GM21360 (cell line): ENCODE results near the gene CALCA.
"Not testable (repeated sequence)": the region's sequence is repeated elsewhere in the genome, so short reads cannot be mapped to it uniquely, and the experiment has no call there.

Source experiments
- ATAC-seq: cut with Tn5 transposase; IDR thresholded peaks from one replicate; pipeline ENCODE4 v1.9.1; 2021; ENCODE audit warnings: mild to moderate bottlenecking, moderate library complexity; ENCODE audit not compliant: unreplicated experiment

The CALCA gene, protein sequence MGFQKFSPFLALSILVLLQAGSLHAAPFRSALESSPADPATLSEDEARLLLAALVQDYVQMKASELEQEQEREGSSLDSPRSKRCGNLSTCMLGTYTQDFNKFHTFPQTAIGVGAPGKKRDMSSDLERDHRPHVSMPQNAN

DNA sequence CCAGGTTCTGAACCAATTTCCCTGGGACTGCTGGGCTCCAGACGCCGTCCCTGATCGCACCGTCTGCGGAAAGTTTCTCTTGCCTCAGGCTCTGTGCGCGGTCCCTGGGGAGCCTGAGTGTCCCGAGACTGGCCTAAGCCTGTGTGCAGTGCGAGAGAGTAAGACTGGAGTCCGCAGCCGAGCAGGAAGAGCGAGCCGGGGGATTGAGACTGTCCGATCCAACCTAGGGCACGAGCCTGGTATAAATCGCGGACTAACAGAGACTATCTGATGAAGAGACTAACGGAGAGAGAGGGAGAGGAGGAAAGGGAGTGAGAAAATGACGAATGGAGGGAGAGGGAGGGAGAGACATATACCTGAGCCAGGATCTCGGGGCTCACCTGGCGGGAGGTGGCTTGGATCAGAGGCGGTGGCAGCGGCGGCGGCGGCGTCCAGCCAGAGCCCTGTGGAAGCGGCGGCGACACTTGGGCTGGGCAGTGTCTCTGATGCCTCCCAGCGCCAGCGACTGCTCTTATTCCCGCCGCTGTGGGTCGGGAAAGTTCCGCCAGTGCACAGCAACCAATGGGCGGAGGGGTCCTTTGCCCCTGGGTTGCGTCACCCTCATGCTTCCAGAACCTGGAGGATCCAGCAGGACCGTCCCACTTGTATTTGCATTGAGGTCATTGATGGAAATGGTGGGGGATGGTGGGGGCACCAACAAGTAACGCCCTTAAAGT lies at the start of gene CALCA:
Gene CALCA (minus strand): TSS at position 487 of the 716 bp plus-strand sequence. CDS start 1,159 bp downstream, outside the sequence.
- ATAC-seq, result no peak

DNA sequence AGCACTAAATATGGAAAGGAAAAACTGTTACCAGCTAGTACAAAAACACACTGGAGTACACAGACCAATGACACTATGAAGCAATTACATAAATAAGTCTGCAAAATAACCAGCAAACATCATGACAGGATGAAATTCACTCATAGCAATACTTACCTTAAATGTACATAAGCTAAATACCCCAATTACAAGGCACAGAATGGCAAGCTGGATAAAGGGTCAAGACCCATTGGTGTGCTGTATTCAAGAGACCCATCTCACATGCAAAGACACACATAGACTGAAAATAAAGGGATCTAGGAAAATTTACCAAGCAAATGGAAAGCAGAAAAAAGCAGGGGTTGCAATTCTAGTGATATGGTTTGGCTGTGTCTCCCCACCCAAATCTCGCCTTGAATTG lies 44.0 kb upstream of the CALCA start:
- ATAC-seq, result no peak

DNA sequence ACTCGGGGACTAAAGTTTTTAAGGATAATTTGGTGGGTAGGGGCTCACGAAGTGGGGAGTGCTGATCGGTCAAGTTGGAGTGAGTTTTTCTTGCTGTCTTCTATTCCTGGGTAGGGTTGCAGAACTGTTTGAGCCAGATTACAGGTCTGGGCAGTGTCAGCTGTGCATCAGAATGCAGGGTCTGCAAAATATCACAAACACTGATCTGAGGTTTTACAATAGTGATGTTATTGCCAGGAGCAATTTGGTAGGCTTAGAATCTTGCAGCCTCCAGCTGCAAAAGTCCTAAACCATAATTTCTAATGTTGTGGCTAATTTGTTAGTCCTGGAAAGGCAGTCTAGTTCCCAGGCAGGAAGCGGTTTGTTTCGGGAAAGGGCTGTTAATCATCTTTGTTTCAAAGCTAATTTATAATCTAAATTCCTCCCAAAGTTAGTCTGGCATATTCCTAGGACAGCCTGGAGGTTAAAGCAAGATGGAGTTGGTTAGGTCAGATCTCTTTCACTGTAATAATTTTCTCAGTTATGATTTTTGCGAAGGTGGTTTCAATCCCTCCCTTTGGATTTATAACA lies 39.7 kb upstream of the CALCA start:
- no peak for ATAC-seq

DNA sequence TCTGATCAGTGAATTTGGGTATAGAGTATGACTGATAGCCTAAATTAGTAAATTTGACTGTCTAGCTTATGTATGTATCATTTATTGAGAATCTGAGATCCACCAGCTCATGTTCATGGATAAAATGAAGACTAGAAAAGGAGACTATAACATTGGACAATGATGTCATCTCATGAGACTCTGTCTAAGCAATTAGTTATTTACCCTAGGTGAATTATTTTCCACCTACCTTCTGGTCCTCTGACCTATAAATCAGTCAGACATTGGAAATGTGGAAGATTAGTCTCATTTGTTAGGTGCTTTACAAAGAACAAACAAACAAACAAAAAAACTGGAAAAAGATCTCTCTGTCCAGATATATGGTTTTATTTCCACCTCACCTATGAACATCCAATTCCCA lies 38.7 kb upstream of the CALCA start:
- no peak for ATAC-seq

DNA sequence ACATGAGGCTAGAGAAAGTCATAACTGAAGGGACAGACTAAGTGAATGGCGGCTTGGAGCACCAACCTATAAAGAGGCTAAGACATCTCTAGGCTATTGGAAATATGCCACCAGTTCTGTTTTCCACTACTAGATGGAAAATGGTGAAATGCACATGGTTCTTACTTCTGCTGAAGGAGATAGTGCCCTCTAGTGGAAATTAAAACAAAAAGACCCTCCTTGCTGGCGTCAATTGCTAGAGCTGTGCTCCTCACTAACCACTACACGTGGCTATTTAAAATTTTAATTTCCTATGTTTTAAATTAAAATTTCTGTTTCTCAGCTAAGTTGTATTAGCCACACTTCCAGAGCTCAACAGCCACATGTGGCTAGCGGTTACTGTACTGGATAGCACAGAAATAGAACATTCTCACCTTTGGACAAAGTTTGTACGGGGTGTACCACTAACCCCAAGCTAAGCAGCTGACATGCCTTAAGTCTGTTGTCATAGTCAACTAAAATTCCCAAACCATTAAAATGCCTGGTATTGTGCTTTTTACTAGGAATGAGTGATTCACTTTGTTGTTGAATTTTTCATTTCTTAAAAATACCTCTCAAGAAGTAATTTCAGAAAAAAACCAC lies 34.1 kb upstream of the CALCA start:
- no peak for ATAC-seq

DNA sequence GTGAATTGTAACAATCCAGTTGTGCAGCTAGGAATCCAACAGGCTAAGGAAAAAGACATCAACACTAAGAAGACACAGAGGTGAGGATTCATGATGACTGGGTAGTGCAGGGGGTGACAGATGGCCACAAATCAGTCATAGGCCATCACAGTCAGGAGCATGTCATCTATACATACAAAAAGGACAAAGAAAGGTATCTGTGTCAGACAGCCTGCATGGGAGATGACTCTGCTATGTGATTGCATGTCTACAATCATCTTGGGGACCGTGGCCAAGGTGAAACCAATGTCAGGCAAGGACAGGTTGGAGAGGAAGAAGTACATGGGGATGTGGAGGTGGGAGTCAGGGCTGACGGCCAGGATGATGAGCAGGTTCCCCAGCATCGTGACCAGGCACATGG lies 16.0 kb upstream of the CALCA start:
- ATAC-seq, result not testable (repeated sequence)

DNA sequence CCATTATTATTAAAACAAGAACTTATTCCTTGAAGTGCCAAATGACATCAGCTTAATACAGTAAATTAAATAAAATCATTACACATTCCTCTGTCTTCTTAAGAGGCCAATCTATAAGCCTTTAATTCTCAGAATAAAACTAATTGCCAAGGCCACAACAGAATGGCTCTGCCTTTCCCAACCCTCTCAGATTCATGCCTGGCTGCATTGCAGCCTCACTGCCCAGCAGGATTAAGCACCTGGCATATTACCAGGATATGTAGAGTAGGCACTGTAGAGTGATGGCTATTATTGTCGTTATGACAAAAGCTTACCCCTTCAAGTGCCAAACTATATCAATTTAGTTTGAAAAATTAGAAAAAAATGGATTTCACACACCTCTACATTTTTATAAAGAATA lies 9.4 kb upstream of the CALCA start:
- no peak for ATAC-seq

DNA sequence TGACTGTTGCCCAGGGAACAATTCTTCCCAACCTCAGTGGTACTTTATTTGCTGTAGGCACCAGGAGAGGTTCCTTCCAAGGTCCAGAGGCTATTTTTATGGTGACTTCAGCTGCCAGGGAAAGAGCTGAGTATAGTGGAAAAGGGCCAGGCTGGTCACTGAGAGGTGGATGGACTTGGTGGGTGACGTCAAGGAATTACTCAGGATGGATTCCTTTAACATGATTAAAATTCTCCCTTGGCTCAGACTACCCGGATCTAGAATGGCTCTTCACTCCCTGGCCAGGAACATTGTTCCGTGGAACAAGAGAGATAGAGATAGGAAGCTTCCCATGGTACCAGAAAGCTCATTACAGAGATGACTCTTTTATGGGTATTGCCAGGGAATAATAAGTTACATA lies 8.7 kb upstream of the CALCA start:
- no peak for ATAC-seq

DNA sequence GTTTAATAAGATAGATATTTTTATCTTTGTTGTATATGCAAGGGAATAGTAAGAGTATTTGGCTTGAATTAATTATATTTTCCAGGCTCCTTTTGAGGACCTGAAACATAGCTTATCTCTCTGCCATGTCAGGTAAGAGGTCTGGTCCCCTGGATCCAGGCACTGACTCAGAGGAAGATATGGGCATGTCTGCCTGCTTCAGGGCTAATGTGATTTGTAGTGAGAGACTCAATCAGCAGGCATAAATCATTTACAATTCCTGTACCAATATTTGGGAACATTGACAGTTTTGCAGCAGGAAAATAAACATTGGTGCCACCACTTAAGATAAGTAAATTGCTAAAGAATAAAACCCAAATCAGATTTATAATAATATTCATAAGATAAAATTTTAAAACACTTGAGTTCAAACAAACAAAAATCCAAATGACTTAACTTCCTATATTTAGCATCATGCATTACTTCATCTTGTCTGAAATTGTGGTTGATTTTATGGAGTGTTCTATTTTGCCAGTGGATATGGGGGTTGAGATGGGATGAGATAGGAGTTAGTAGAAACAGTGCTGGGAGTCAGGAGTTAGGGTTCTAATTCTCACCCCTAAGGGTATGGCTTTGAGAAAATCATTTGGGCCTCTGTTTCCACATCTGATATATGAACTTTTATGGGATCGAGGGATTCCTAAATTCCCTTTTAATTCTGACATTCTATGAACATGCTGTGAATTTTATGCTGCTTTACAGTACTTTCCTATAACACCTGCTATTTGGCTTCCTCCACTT lies 5.1 kb upstream of the CALCA start:
- ATAC-seq, result no peak

DNA sequence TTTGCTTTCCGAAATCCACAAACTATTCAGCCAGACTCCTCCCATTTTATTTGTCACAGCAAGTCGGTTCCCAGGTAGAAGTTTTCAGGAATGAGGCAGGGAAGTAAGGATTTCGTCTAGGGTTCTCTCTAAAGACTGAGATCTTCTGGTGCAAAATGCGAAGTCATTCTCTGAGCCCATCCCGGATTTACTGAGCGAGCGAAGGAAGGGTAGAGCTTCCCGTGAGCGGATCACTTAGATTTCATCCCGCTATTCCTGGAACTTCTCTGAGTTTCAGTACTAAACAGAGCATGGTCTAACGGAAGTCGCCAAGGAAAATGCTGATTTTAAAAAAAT lies 3.1 kb upstream of the CALCA start:
- no peak for ATAC-seq

DNA sequence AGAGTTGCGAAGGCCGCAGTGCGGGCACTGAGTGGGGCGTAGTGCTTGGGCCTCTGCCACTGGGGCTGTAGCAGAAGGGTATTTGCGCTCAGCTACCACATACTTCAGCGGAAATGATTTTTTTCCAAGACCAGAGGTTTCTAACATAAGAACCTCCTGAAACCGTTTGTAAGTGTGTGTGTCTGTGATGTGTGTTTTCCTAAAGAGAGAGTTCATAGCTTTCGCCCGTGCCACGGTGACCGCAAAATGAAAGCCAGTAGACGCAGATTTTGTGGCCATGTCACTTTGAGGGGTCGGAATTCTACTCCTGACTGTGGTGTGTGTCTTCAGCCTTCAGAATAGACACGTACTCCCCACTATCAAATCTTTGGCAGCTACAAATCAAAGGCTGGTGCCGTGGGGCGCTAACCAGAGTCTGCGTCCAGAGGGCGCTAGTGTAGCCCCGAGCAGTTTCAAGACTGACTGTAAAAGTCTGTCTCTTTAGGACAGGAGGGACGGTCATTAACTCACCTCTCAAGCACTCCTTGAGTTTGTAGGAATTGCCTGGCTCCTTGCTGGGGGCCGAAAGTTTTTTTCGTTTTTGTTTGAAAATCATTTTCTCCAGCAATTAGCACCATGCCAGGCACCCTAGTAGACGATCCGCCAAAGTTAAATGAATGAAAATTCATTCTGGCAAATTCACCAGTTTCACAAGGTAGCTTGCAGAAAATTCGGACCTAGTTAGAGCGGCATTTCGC lies 2.5 kb upstream of the CALCA start:
- ATAC-seq, result peak; percentile 45

DNA sequence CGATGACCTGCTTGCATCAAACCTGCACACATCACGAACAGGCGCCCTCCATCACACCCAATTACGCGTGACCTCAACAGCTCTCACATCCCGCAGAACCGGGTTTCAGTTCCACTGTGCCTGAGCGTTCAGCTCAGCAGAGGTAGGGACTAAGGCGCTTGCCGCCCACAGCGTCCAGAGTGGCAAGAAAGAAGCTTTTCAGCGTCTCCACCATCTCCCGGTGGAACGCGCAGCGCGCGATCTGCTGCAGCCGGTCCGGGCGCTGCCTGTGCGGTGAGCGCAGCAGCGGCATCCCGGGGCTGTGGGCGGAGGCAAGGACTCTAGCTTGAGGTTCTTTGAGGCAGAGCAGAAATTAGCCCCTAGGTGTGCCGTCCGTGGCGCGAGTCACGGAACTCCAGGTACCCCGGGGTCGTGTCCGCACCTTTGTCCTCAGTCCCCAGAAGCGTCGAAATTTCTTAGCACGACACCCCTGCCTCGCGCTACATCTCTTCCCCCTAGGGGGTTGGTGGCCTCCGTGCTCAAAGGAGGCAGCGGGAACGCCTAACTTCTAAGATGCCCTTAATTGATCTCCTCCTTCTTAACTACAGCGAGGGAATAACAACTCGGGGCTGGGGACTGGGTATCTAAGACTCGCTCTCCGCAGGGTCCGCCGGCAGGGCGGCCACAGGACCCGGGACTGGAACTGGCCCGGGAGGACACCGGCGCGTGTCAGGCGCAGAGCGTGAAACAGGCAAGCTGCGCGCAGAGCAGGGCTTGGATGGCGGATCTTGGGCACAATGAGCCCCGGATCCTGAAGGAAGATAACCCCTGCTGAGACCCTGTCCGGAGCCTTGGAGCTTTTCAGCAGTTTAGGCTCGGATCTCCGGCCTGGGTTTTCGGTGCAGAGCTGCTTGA lies 1.7 kb upstream of the CALCA start:
- ATAC-seq, result peak; percentile 56

DNA sequence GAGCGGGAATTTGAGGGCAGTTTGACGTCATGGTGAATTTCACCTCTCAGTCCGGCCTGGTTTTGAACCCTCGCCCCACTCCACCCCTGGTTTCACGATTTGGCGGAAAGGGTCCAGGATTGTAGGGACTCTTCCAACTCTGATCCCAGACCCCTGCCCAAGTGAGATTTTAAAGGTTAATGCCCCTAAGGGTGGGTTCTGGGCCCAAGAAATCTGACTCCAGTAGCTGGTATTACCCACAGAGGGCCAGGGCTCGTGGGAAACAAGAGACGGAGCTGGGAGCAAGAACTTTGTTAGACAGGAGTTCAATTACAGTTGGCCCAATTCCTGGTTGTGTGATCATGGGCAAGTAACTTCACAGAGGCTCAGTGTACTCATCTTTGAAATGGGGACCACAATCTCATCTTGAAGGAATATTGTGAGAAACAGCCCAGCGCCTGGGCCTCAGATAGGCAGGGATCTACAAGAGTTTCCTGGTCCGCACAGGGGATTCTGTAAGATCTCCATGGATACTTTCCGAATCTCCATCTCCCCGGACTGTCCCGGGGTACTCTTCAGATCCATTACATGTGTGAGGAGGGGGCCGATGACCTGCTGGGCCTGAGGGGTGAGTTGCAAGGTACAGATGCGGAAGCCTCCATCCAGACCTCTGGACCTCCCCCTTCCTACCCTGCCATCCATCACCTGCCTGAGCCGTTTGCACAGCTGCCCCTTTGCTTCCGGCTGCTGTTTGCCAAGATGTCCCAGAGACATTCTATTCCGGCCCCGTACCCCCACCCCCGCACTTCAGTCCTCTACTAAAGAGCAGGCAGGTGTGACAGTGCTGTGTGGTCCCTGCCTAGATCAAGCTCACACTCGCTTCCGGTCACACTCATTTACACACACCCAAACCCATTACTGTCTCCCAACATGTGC lies 687 bp upstream of the CALCA start:
- ATAC-seq, result no peak

DNA sequence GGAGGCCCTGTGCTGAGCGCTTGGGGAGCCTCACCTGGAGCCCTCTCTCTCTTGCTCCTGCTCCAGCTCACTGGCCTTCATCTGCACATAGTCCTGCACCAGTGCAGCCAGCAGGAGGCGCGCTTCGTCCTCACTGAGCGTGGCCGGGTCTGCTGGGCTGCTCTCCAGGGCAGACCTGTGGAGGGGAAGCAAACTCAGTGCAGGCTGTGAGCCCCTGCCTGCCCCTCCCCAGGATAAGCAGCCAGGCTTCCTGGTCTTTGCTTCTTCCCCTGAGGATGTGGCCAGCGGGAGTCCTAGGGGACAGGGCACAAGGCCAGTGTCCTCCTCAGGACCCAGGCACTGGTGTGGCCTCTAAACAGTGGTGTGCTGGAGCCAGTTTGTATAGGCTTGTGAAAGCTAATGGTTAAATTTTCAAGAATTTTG lies 2.2 kb downstream of the CALCA start:
- ATAC-seq, result peak; percentile 68

DNA sequence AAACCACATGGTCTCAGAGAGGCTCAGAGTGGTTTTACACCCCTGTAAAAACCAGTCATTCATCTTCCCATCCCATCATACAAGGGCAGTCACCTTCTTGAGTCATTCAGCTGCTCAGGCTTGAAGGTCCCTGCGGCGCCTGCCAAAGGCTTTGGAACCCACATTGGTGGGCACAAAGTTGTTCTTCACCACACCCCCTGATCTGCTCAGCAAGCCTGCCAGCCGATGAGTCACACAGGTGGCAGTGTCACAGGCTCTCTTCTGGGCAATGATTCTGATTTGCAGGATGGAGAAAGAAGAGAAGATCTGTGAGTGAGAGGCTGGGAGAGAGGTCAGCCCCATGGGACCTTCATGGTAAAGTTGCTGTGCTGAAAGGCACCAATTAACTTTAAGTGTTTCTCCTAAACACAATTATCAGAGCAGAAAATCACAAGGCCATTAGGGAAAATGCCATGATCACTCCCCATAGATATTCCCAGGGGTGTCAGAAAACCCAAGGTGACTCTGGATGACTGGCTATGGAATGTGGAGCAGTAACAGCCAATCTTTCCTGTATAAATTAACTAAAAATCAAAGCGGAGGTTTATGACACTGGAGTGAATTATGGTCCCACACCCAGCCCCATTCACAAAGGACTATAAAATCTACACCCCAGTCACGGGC lies 4.4 kb downstream of the CALCA start:
- no peak for ATAC-seq

DNA sequence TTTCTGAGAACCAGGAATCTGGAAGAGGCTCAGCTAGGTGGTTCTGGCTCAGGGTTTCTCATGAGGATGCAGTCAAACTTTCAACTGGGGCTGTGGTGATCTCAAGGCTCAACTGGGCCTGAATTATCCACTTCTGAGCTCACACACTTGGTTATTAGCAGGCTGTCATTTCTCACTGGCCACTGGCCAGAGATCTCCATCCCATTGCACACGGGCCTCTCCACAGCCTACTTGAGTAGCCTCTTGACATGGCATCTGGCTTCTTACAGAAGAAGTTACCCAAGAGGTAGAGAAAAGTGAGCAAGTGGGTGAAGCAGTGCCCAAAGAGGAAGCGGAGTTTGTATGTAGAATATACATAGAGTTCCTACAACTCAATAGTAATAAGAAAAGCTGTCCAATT lies 16.0 kb downstream of the CALCA start:
- ATAC-seq, result no peak

DNA sequence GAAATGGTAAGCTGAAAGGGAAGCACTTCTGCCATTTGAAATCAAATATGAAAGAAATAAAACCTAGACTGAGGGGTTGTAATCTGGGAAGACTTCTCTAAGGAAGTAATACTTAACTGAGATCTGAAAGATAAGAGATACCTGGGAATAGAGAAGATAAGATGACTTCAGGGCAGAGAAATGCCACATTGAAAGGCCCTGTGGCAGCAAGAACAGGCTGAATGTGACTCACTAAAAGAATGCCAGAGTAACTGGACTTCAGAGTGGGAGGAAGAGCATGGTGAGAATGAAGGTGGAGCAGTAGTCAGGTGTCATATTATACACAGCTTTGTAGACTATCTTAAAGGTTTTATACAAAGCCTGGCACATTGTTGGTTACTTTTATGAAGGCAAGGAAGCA lies 17.6 kb downstream of the CALCA start:
- ATAC-seq, result no peak

DNA sequence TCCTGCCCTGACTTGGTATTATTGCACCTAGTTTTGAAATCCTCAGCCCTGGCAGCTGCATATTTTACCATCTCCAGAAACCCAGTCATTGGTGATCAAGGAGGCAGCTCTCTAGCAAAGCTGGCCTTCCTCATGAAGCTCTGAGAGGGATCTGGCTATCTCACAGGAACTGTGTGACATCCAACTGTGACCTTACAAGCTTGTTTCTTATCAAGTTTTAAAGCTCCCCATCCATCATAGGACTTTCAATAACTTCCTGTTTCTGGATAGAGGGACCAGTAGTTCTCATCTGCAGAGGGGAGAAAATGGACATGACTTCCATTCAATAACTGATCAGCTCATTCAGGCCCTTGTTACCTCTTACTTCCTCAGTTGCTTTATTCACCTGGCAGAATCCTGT lies 18.2 kb downstream of the CALCA start:
- no peak for ATAC-seq
